Neuronal stem cell (in vitro differentiated cells): ENCODE results near the gene MED25.

Experiments
- DNase-seq: peaks from one replicate; pipeline ENCODE4 v3.0.0-alpha.2; 2013; ENCODE audit warnings: low spot score
- H2AFZ ChIP-seq: one replicate; pipeline ENCODE4 v1.6.1; 2013; ENCODE audit warnings: mild to moderate bottlenecking, low read length, inconsistent platforms
- H2AK5ac ChIP-seq: 2 replicates; pipeline ENCODE4 v1.6.1; 2013; ENCODE audit warnings: low read depth, mild to moderate bottlenecking, inconsistent platforms, low read length, moderate library complexity, mixed read lengths
- H2BK120ac ChIP-seq: 2 replicates; pipeline ENCODE4 v1.6.1; 2013; ENCODE audit warnings: low read depth, mild to moderate bottlenecking, inconsistent platforms, low read length, moderate library complexity, mixed read lengths
- H2BK12ac ChIP-seq: one replicate; pipeline ENCODE4 v1.6.1; 2013; ENCODE audit warnings: low read length, inconsistent platforms
- H2BK15ac ChIP-seq: 2 replicates; pipeline ENCODE4 v1.6.1; 2013; ENCODE audit warnings: mild to moderate bottlenecking, low read length, inconsistent platforms, mixed read lengths
- H2BK5ac ChIP-seq: one replicate; pipeline ENCODE4 v1.6.1; 2013; ENCODE audit warnings: inconsistent platforms, mild to moderate bottlenecking, low read length, moderate library complexity
- H3K14ac ChIP-seq: one replicate; pipeline ENCODE4 v1.6.1; 2013; ENCODE audit warnings: low read length, inconsistent platforms
- H3K18ac ChIP-seq: 2 replicates; pipeline ENCODE4 v1.6.1; 2013; ENCODE audit warnings: low read length, inconsistent platforms
- H3K23ac ChIP-seq: 2 replicates; pipeline ENCODE4 v1.6.1; 2013; ENCODE audit warnings: low read depth, mild to moderate bottlenecking, mixed read lengths, low read length, inconsistent platforms; ENCODE audit not compliant: poor library complexity
- H3K27ac ChIP-seq: replicated peaks from 3 replicates; pipeline ENCODE4 v1.5.1; 2013; ENCODE audit warnings: low read length, inconsistent platforms
- H3K27me3 ChIP-seq, 3 experiments: 2 replicates each; pipeline ENCODE4 v1.6.1; 2013; ENCODE audit warnings: low read length in 3 of 3, mild to moderate bottlenecking in 2 of 3, inconsistent platforms in 1 of 3, low read depth in 1 of 3, mixed read lengths in 1 of 3, moderate library complexity in 1 of 3; ENCODE audit not compliant: control insufficient read depth in 3 of 3, insufficient read depth in 3 of 3
- H3K36me3 ChIP-seq, 2 donors: replicated peaks in 1 of 2; 2 replicates each; pipeline ENCODE4 v1.6.1; 2013; ENCODE audit warnings: low read length in 2 of 2; ENCODE audit not compliant: control insufficient read depth in 2 of 2, insufficient read depth in 2 of 2
- H3K4ac ChIP-seq: 2 replicates; pipeline ENCODE4 v1.6.1; 2013; ENCODE audit warnings: inconsistent platforms, mild to moderate bottlenecking, low read length, moderate library complexity
- H3K4me1 ChIP-seq, 2 donors: 1 replicate in 1 of 2; 2 replicates in 1 of 2; pipeline ENCODE4 v1.6.1; 2013; ENCODE audit warnings: low read length in 2 of 2, low read depth in 1 of 2; ENCODE audit not compliant: control insufficient read depth in 2 of 2, insufficient read depth in 1 of 2
- H3K4me2 ChIP-seq: one replicate; pipeline ENCODE4 v1.6.1; 2013; ENCODE audit warnings: mild to moderate bottlenecking, low read length, inconsistent platforms; ENCODE audit not compliant: insufficient read depth, poor library complexity, severe bottlenecking
- H3K4me3 ChIP-seq, 2 donors: 2 replicates each; pipeline ENCODE4 v1.5.1; 2013; ENCODE audit warnings: low read length in 2 of 2, mild to moderate bottlenecking in 2 of 2, inconsistent platforms in 1 of 2, moderate library complexity in 1 of 2
- H3K79me1 ChIP-seq: one replicate; pipeline ENCODE4 v1.6.1; 2013; ENCODE audit warnings: low read depth, mild to moderate bottlenecking, inconsistent platforms, low read length, moderate library complexity
- H3K9ac ChIP-seq: one replicate; pipeline ENCODE4 v1.6.1; 2013; ENCODE audit warnings: mild to moderate bottlenecking, low read depth, low read length, inconsistent platforms; ENCODE audit not compliant: poor library complexity
- H3K9me3 ChIP-seq, 2 donors: replicated peaks in 1 of 2; 2 replicates each; pipeline versions ENCODE3 to v1.6.1; 2013; ENCODE audit warnings: low read length in 2 of 2, mild to moderate bottlenecking in 2 of 2, inconsistent platforms in 1 of 2, low read depth in 1 of 2, mixed read lengths in 1 of 2, moderate library complexity in 1 of 2; ENCODE audit not compliant: control insufficient read depth in 2 of 2, insufficient read depth in 1 of 2
- H4K8ac ChIP-seq: one replicate; pipeline ENCODE4 v1.6.1; 2013; ENCODE audit warnings: low read depth, mild to moderate bottlenecking, inconsistent platforms, low read length, moderate library complexity
- H4K91ac ChIP-seq: one replicate; pipeline ENCODE4 v1.6.1; 2013; ENCODE audit warnings: low read length, low read depth, mild to moderate bottlenecking, inconsistent platforms; ENCODE audit not compliant: poor library complexity
- WGBS, 2 donors: extraction: QIAGEN DNeasy Blood & Tissue Kit; methylation state at CpG; one replicate each; pipeline ENCODE4 v1.1.7; 2013; ENCODE audit warnings: missing lambda C conversion rate in 2 of 2, mixed read lengths in 1 of 2; ENCODE audit not compliant: insufficient read length in 2 of 2, insufficient replicate concordance in 1 of 2; ENCODE audit errors: extremely low coverage in 2 of 2; 5-methylcytosine and 5-hydroxymethylcytosine counted together

The MED25 gene

GRCh38 chr19:49879243-49879963 is 61.3 kb downstream of the MED25 start:
- no peak overlapping the region for H3K4me3 ChIP-seq
- H3K4me2 ChIP-seq: no peak overlapping the region
- H3K27me3 ChIP-seq: no peaks in the 10 kb centered on the region
- no peak overlapping the region for H4K91ac ChIP-seq
- H2BK15ac ChIP-seq: no peak overlapping the region
- H3K36me3 ChIP-seq: peaks cover 53 to 55% of the 10 kb centered on the region in 2 donors
- WGBS, 2 donors: no CpG with 5 or more reads among the region's 12 CpGs
- peaks cover 20% of the 10 kb centered on the region for H3K79me1 ChIP-seq
- no peak overlapping the region for H3K14ac ChIP-seq
- H3K4me1 ChIP-seq: peaks cover 10 to 12% of the 10 kb centered on the region in 2 donors
- DNase-seq: no peak
- no peak overlapping the region for H2BK5ac ChIP-seq
- no peak overlapping the region for H3K27ac ChIP-seq
- H3K9me3 ChIP-seq: peaks cover 7 to 14% of the 10 kb centered on the region in 2 donors
- no peak overlapping the region for H3K23ac ChIP-seq
- no peak overlapping the region for H2BK12ac ChIP-seq
- H2AK5ac ChIP-seq: peak overlapping the region; percentile 47
- no peak overlapping the region for H3K4ac ChIP-seq
- no peak overlapping the region for H2AFZ ChIP-seq
- peak overlapping the region; percentile 50 for H3K9ac ChIP-seq
- H3K18ac ChIP-seq: no peak overlapping the region
- H4K8ac ChIP-seq: no peak overlapping the region
- no peak overlapping the region for H2BK120ac ChIP-seq

DNA sequence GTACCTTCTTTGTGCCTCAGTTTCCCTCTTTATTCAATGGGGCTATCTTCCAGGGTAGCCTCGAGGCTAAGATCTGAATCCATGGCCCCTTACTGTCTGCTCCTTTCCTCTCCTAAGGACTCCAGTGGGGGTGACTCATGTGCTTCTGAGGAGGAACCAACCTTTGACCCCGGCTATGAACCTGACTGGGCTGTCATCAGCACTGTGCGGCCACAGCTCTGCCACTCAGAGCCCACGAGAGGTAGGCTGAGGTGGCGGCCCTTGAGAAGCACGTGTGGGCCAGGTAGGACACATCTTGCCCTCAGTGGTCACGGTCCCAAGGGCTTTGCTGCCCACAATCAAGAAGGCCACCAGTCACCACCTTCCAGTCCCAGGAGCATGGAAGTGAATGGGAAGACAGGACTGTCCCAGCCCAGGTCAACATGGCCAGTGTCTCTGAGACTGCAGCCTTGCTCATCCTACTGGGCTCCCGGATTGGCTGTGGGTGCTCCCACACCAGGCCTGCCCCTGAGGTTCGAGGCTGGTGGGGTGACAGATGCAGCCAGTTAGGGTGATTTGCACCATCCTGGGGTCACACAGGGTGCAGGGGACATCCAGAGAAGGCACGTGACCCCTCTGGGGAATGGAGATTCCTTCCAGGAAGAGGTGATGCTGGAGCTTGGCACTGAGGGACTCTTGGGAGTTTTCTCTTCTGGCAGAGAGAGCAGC is 62.2 kb downstream of the MED25 start:
- no peaks in the 10 kb centered on the region for H3K27me3 ChIP-seq
- H2AFZ ChIP-seq: no peak overlapping the region
- no peak overlapping the region for H3K27ac ChIP-seq
- peaks cover 58 to 63% of the 10 kb centered on the region in 2 donors for H3K36me3 ChIP-seq
- no peak overlapping the region for H3K18ac ChIP-seq
- no peak overlapping the region for H4K8ac ChIP-seq
- peaks cover 13% of the 10 kb centered on the region for H3K79me1 ChIP-seq
- H4K91ac ChIP-seq: no peak overlapping the region
- no peak overlapping the region for H2AK5ac ChIP-seq
- DNase-seq: no peak
- H3K9ac ChIP-seq: no peak overlapping the region
- no peak overlapping the region for H2BK15ac ChIP-seq
- no peak overlapping the region for H3K4me3 ChIP-seq
- peaks cover 10 to 12% of the 10 kb centered on the region in 2 donors for H3K4me1 ChIP-seq
- H3K14ac ChIP-seq: no peak overlapping the region
- no peak overlapping the region for H2BK5ac ChIP-seq
- H3K4ac ChIP-seq: no peak overlapping the region
- H2BK12ac ChIP-seq: no peak overlapping the region
- no peak overlapping the region for H3K23ac ChIP-seq
- H3K9me3 ChIP-seq: peaks cover 7 to 14% of the 10 kb centered on the region in 2 donors
- WGBS, 2 donors: no CpG with 5 or more reads among the region's 10 CpGs
- H3K4me2 ChIP-seq: no peak overlapping the region
- H2BK120ac ChIP-seq: no peak overlapping the region

DNA sequence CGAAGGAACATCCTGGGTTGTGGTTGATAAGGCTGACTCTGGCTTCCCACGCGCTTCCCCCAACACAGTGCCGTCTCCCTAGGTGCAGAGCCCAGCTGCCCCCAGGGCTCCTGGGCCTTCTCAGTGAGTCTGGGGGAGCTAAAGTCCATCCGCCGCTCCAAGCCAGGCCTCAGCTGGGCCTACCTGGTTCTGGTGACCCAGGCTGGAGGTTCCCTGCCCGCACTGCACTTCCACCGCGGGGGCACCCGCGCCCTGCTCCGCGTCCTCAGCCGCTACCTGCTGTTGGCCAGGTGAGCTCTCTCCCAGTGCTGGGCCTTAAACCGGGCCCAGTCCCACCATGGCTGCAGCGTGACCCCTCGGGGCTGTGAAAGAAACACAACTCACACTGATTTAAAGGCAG is 63.1 kb downstream of the MED25 start:
- Histone ChIP-seq H3K4ac (no peak overlapping the region), H3K9me3 (peaks cover 7 to 14% of the 10 kb centered on the region in 2 donors), H3K79me1 (peaks cover 13% of the 10 kb centered on the region), H3K4me2 (no peak overlapping the region), H2BK120ac (no peak overlapping the region), H3K18ac (no peak overlapping the region), H3K27me3 (no peaks in the 10 kb centered on the region), H4K8ac (no peak overlapping the region), H4K91ac (no peak overlapping the region), H3K9ac (no peak overlapping the region), H3K4me1 (peaks cover 5 to 7% of the 10 kb centered on the region in 2 donors), H2AK5ac (no peak overlapping the region), H2BK15ac (no peak overlapping the region), H2BK12ac (no peak overlapping the region), H3K4me3 (no peak overlapping the region), H2AFZ (no peak overlapping the region), H3K23ac (peak overlapping the region; percentile 9), H2BK5ac (peak overlapping the region; percentile 45), H3K27ac (no peak overlapping the region), H3K36me3 (peaks cover 61 to 64% of the 10 kb centered on the region in 2 donors), H3K14ac (no peak overlapping the region)
- DNase-seq: no peak
- no CpG with 5 or more reads among the region's 17 CpGs for WGBS, 2 donors

DNA sequence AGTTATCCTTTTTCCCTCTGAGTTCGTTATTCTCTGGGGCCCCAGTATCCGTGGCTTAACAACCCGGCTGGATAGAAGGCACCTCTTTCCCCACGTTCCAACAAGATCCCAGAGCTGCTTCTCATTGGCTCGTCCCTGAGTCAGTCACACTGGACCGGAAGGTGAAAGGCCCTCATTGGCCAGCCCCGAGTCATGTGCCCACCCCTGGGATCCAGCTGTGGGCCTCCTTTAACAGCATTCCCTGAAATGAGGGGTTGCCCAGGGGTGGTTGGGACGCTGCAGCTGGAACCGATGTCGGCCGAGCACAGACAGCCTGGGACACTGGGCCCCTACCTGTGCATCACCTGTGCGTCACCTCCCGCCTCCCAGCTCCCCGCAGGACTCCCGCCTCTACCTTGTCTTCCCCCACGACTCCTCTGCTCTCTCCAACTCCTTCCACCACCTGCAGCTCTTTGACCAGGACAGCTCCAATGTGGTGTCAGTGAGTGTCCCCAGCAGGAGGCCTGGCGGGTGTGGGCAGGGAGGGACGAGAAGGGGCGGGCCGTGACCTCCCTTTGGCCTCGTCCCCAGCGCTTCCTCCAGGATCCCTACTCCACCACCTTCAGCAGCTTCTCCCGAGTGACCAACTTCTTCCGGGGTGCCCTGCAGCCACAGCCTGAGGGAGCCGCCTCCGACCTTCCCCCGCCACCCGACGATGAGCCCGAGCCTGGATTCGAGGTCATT is 63.7 kb downstream of the MED25 start:
- Histone ChIP-seq H3K23ac (peak overlapping the region; percentile 14), H3K18ac (no peak overlapping the region), H3K4me3 (no peak overlapping the region), H3K4ac (no peak overlapping the region), H2BK12ac (no peak overlapping the region), H2AK5ac (no peak overlapping the region), H2AFZ (no peak overlapping the region), H3K14ac (no peak overlapping the region), H3K4me2 (no peak overlapping the region), H2BK120ac (no peak overlapping the region), H3K9ac (no peak overlapping the region), H3K36me3 (peaks cover 62 to 69% of the 10 kb centered on the region in 2 donors), H4K91ac (no peak overlapping the region), H3K27ac (no peak overlapping the region), H3K9me3 (peaks cover 7 to 14% of the 10 kb centered on the region in 2 donors), H4K8ac (no peak overlapping the region), H2BK5ac (no peak overlapping the region), H3K4me1 (peaks cover 5 to 7% of the 10 kb centered on the region in 2 donors), H3K79me1 (peaks cover 13% of the 10 kb centered on the region), H2BK15ac (no peak overlapping the region), H3K27me3 (no peaks in the 10 kb centered on the region)
- no CpG with 5 or more reads among the region's 31 CpGs for WGBS, 2 donors
- DNase-seq: no peak
